OCI-M2 (cell line): ENCODE measurements around the gene ZNF574.
"Not testable (repeated sequence)": the region's sequence is repeated elsewhere in the genome, so short reads cannot be mapped to it uniquely, and the experiment has no call there.

ENCODE experiments used
- DNase-seq: peaks from one replicate; lab custom pipeline; 2025; ENCODE audit not compliant: unreplicated experiment; lab: John Stamatoyannopoulos, UW

ZNF574 gene

GRCh38 chr19:42098781-42099180, 22.8 kb downstream of the ZNF574 start:
- no peak for DNase-seq

- DNase-seq = no peak
Observed at GRCh38 chr19:42099336-42099925, 23.5 kb downstream of the ZNF574 start.

DNA sequence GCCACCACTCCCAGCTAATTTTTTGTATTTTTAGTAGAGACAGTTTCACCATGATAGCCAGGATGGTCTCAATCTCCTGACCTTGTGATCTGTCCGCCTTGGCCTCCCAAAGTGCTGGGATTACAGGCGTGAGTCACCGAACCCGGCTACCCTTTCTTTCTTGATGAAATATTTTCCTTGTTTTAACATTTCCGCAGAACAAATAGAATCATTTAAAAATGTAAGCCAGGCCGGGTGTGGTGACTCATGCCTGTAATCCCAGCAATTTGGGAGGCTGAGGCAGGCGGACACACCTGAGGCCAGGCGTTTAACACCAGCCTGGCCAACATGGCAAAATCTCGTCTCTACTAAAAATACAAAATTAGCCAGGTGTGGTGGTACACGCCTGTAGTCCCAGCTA, 24.3 kb downstream of the ZNF574 start:
- DNase-seq = not testable (repeated sequence)

DNA sequence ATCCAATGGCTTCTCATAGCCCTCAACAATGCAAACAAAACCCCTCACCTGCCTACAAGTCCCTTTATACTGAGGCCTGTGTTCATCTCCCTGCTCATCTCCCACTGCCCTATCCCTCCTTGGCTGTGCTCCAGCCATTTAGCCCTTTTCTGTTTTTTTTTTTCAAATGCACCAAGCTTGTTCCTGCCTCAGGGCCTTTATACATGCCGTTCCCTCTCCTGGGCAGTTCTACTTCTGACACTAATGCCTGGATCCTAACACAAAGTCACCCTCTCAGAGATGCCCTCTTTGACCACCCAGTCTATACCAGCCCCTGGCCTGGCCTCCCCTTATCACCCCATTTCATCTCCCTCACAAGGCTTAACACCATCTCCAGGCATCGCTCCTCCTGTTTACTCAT, 26.9 kb downstream of the ZNF574 start:
- no peak for DNase-seq

GRCh38 chr19:42105368-42105767, 29.4 kb downstream of the ZNF574 start:
- DNase-seq = no peak

- DNase-seq = peak; percentile 83
Observed at GRCh38 chr19:42108527-42109389, 32.8 kb downstream of the ZNF574 start.

DNA sequence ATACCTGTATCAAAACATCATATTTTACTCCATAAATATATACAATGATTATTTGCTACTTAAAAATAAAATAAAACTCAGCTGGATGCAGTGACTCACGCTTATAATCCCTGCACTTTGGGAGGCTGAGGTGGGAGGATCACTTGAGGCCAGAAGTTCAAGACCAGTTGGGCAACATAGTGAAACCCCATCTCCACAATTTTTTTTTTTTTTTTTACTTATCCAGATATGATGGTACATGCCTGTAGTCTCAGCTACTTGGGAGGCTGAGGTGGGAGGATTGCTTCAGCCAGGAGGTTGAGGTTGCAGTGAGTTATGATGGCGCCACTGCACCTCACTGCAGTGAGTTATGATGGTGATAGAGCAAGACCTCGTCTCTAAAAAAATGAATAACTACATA, 33.9 kb downstream of the ZNF574 start:
- DNase-seq = no peak

- DNase-seq = no peak
Observed at GRCh38 chr19:42110658-42111057, 34.7 kb downstream of the ZNF574 start.

DNA sequence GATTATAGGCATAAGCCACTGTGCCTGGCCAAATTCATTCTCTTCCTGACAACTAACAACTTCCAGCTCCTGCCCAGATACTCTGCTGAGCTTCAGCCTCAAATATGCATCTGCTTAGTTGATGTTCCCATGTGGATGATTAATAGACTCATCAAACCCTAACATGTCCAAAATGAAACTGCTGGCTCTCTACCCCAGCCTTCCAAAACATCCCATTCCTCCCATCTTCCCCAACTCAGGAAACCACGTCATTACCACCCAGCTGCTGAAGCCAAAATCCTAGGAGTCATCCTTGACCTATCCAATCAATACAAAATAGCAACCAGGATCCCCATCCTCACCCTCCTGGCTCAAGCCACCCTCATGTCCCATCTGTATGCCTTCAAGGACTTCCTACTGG, 35.4 kb downstream of the ZNF574 start:
- DNase-seq = no peak

DNA sequence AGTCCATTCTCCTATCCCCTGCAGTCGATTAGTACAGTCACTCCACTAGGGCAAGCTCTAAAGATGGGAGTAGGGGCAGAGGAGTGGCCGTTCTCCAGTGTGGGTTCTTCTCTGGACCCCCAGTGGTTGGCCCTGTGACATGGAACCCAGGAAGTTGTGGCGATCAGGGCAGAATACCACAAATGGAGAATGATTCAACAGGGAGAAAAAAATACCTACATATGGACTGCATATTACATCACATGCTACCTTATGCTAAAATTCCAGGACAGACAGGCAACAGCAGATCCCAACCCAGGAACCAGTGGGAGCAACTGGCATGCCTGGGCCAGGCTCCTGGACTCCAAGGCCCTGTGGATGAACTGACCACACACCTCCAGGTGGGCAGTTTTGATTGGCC, 35.8 kb downstream of the ZNF574 start:
- no peak for DNase-seq

DNA sequence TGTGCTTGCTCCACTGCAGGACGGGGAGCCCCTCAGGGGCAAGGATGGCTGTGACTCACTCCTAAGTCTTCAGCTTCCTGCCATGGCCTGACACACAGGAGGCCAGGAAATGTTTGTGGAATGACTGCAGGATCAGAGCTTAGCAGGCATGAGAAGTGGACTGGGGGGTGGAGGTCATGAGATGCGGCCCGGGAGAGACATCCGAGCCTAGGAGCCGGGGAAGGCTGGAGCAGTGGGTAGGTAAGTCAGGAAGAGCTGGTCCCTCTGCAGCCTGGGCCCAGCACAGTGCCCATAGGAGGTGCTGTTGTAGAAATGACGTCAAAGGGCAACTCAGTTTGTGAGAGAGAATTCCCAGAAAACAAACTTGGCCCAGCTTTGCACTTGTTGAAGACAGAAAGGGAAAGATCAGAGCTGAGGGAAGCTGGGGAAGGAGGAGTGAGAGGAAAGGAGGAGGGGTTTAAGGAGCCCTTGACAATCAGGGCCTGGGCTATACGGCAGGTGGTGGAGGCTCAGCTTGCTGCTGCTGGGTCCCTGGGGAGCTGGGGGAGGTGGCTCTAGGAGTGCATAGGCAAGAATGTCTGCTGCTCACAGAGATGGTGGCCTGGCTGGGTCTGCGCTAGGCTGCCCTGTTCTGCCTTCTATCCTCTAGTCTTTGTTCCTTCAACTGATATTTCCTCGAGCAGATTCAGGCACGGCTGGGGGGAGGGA, 37.8 kb downstream of the ZNF574 start:
- no peak for DNase-seq

DNA sequence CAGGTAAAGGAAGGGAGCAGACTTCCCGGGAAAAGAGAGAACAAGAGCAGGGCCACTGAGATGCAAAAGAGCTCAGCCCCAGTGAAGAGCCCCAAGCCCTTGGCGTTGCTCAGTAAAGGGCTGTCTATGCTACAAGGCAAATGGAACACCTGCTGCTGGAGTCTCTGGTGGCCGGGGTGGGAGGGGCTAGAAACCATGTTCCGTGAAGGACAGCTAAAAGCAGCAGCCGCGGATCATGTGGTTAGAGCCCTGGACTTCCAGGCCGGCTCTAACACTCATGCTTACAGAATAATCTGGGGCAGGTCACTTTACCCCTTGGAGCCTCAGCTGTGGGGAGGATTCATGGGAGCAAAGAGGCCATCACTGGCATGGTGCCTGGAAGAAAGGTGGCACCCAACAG, 38.4 kb downstream of the ZNF574 start:
- no peak for DNase-seq

DNA sequence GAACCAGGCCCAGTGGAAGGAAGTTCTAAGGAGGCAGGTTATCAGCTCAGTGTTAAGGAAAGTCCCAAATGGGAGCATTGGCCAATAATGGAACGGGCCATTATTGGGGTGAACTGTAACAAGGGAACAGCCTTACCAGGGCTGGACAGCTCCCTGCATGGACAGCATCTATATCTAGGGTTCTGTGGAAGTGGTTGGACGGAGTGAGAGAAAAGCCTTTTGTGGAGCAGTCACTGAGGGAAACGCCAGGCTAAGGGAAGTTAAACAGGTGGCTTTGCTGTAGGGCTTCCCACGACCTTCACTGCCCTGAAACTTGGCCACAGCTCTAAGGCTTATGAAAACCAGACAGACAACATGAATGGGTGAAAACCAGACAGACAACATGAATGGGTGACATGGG, 39.3 kb downstream of the ZNF574 start:
- DNase-seq = no peak

DNA sequence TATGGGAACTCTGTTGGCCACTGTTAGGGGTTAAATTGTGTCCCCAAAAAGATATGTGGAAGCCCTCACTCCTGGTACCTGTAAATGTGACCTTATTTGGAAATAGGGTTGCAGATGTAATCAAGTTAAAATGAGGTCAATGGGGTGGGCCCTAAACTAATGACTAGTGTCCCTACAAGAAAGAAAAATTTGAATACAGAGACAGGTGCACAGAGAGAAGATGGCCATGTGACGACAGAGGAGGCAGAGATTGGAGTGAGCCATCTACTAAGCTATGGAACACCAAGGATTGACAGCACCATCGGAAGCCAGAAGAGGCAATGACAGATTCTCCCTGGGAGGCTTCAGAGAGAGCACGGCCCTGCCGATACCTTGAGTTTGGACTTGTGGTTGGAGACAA, 39.7 kb downstream of the ZNF574 start:
- no peak for DNase-seq

DNA sequence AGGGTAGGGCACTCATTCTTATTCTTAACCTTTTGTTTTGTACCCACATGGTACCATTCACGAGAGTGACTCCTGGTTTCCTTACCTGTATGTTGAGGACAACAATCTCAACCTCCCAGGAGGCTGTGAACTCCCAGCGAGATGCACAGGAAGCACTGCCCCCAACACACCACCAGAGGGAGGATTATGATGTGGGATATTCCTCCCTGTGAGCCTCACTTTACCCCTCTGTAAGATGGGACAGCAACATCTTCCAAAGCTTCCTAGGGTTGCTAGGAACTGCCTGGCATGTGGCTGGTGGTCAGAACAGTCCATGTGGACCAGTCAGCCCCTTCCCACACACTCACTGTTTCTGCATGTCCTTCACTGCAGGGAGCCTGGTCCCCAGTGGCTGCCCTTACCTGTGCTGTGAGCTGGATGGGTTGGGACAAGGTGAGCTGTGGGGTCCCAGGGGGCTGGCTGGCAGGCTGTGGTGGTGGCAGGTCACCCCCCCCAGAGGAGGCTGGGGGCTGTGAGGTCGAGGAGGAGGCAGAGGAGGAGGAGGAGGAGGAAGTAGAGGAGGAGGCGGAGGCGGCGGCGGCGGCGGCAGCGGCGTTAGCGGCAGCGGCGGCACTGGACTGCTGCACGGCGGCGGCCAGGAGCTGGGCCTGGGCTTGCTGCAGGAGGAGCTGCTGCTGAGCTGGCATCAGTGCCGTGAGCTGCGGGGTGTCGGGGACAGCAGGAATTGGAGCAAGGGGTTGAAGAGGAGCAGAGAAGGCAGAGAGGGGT, 40.5 kb downstream of the ZNF574 start:
- no peak for DNase-seq

DNA sequence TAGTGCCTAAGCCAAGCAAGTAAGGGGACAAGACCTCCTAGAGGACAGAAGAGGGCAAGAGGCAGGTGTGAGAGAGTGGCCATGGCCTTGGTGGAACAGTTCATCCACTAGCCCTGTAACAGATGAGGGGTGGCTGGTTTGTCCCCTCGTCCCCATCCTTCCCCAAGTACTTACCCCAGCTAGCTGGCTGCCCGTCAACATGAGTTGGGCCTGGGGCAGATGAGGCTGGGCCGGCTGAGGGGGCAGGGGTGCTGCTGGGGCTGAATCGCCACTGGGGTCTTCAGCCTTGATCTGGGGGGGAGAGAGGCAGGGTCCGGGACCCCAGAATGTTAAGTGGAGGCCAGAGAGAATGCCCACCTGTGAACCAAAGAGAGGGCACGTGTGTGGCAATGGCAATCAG, 41.1 kb downstream of the ZNF574 start:
- DNase-seq = no peak

DNA sequence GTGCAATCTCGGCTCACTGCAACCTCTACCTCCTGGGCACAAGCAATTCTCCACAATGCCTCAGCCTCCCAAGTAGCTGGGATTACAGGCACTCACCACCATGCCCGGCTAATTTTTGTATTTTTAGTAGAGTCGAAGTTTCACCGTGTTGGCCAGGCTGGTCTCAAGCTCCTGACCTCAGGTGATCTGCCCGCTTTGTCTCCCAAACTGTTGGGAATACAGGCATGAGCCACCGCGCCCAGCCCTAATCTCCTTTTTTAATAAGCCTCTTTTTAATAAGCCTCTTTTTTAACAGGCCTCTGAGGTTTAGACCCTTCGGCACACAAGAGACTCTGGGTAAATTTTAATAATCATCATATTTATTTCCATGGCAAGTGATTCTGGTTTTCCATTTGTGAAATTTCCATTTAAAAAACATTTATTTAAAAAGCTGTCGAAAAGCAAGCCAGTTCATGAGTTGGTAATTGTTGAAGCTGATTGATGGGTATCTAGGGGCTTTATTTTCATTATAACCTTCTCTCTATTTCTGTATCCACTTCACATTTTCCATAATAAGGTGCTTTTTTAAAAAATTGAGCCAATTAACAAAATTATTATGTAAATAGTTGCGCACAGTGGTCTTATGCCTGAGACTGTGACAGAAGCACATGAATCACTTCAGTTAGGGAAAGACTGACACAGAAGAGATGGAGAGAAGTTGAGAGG, 44.5 kb downstream of the ZNF574 start:
- DNase-seq = no peak

DNA sequence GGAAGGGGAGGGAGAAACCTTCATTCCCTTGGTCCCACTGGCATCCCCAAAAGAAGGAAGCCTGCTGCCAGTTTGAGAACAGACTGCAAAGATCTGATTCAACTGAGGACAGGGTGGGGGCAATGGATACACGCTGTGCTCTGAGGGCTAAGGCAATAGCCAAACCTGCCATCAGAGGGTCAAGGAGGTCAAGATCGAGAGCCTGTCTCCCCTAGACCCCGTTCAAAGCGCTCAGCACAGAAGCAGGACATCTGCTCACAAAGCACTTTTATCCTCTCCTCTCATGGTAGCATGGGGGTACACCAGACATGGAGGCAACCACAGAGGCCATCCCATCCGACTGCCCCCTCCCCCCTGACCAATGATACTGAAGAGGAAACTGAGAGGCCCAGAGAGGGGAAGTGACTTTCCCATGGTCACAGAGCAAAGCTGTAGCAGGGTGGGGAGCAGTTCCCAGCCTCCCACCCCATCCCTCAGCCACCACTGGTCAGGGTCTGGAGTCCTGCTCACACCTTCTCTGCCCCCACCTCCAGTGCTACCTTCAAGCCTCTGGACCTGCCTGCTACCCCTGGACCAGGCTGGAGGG, 45.2 kb downstream of the ZNF574 start:
- no peak for DNase-seq

- no peak for DNase-seq
Observed at GRCh38 chr19:42121656-42122069, 45.7 kb downstream of the ZNF574 start.
